ENCODE data around the gene OR9K2.
A peak's percentile ranks its signal among the peaks of the same experiment; 100 is the strongest.
"Not testable (repeated sequence)": the region's sequence is repeated elsewhere in the genome, so short reads cannot be mapped to it uniquely, and the experiment has no call there.

Gene OR9K2

GRCh38 chr12:55126106-55126505 is at the start of gene OR9K2:
Gene OR9K2 (plus strand): TSS chr12:55126406. CDS start chr12:55129835, 3,429 bp downstream.
- DNase-seq: no peak

- DNase-seq: no peak
These were observed 33.6 kb upstream of the OR9K2 start for GRCh38 chr12:55092579-55092978.

- no peak for DNase-seq
These were observed 13.8 kb upstream of the OR9K2 start for GRCh38 chr12:55112378-55112875.

GRCh38 chr12:55116152-55116551 is 10.1 kb upstream of the OR9K2 start:
- DNase-seq: no peak

- DNase-seq: no peak
These were observed 6.6 kb downstream of the OR9K2 start for GRCh38 chr12:55132816-55133215.

GRCh38 chr12:55142669-55143565 is 16.7 kb downstream of the OR9K2 start:
- DNase-seq: peak; percentile 21

GRCh38 chr12:55143566-55143870 is 17.3 kb downstream of the OR9K2 start:
- DNase-seq: no peak

- not testable (repeated sequence) for DNase-seq
These were observed 40.9 kb downstream of the OR9K2 start for GRCh38 chr12:55167010-55167640.

GRCh38 chr12:55171445-55171844 is 45.2 kb downstream of the OR9K2 start:
- no peak for DNase-seq

GRCh38 chr12:55171846-55172245 is 45.6 kb downstream of the OR9K2 start:
- DNase-seq: not testable (repeated sequence)

GRCh38 chr12:55172686-55173085 is 46.5 kb downstream of the OR9K2 start:
- no peak for DNase-seq

GRCh38 chr12:55173456-55173855 is 47.2 kb downstream of the OR9K2 start:
- no peak for DNase-seq

All from stimulated activated CD4-positive, alpha-beta T cell treated with anti-CD3 and anti-CD28 coated beads, Interleukin-1b, Interleukin-23, amount 100 ng/mL, for 48 hours (primary cell).